HG03175 (cell line): ENCODE results near the gene MYOZ3.

Source experiments
- ATAC-seq: cut with Tn5 transposase; IDR thresholded peaks from one replicate; pipeline ENCODE4 v1.9.1; 2021; ENCODE audit warnings: mild to moderate bottlenecking, moderate library complexity; ENCODE audit not compliant: unreplicated experiment

The MYOZ3 gene

GRCh38 chr5:150641824-150642566, 19.1 kb upstream of the MYOZ3 start:
- ATAC-seq = no peak

- ATAC-seq = no peak
Observed at GRCh38 chr5:150642567-150642927, 18.5 kb upstream of the MYOZ3 start.

GRCh38 chr5:150642991-150643710, 17.9 kb upstream of the MYOZ3 start:
- no peak for ATAC-seq

- no peak for ATAC-seq
Observed at GRCh38 chr5:150644058-150644457, 17.0 kb upstream of the MYOZ3 start.

GRCh38 chr5:150644514-150644913, 16.5 kb upstream of the MYOZ3 start:
- ATAC-seq = no peak

- ATAC-seq = no peak
Observed at GRCh38 chr5:150645070-150645700, 15.9 kb upstream of the MYOZ3 start.

GRCh38 chr5:150647275-150648251, 13.5 kb upstream of the MYOZ3 start:
- no peak for ATAC-seq

- ATAC-seq = no peak
Observed at GRCh38 chr5:150648294-150649107, 12.6 kb upstream of the MYOZ3 start.

- ATAC-seq = no peak
Observed at GRCh38 chr5:150649108-150650020, 11.7 kb upstream of the MYOZ3 start.

- no peak for ATAC-seq
Observed at GRCh38 chr5:150650021-150651006, 10.7 kb upstream of the MYOZ3 start.

GRCh38 chr5:150651382-150651781, 9.7 kb upstream of the MYOZ3 start:
- no peak for ATAC-seq

- no peak for ATAC-seq
Observed at GRCh38 chr5:150651924-150652671, 9.0 kb upstream of the MYOZ3 start.

GRCh38 chr5:150653145-150653761, 7.8 kb upstream of the MYOZ3 start:
- no peak for ATAC-seq

- ATAC-seq = no peak
Observed at GRCh38 chr5:150653762-150654556, 7.1 kb upstream of the MYOZ3 start.

- no peak for ATAC-seq
Observed at GRCh38 chr5:150655221-150655620, 5.8 kb upstream of the MYOZ3 start.
